ENCODE data around the gene ABCA8. TPM values are rescaled to one million over a fixed set of nuclear protein-coding genes. Genes with fewer than 3 reads are reported as not detected.

ABCA8 gene
- total and polyA plus RNA-seq, 10 of the 15 experiments (the other 5 are each of a cell fraction or from before 2014, with no cell fraction given): 0.05 to 0.15 TPM; not detected in 8

DNA sequence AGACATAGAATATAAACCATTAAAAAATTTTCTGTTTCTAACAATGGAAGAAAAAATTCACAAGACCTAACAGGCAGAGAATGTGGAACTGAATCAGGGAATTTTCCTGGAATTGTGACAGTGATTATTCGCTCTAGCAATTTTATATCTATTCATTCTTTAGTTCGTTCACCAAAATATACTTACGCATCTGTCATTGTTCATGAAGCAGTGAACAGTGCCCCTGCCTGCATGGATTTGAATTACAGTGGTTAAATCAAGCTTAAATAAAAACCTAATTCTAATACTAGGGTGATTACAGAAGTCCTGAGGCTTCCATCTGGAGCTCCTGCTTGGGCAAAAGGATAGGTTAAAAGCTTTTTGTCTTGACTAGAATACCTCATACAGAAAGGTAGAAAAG is 48.6 kb downstream of the ABCA8 start:
- in situ Hi-C loops (cut with MboI) (no loop called here), intact Hi-C loops (cut with micrococcal nuclease; ENCODE audit: unreplicated experiment) (no loop called here)
- H3K4me1 ChIP-seq (ENCODE audit: control insufficient read depth, insufficient read depth, low read length): peaks cover 3% of the 10 kb centered on the region; the same call in 1 of the 2 replicates
- DNase-seq (ENCODE audit: low read depth, low spot score) (no peak), ATAC-seq (no peak), FAIRE-seq (no peak)
- ChIA-PET CTCF (interaction anchor here (0.8 to 2.1 kb wide), 9 partner anchors 13 to 321 kb away, joined by 3 to 7 read pairs (median 3); no protein-coding TSS in a partner anchor), RAD21 (ENCODE audit: unreplicated experiment) (interaction anchor here (0.6 kb wide), 1 partner anchor 65 kb away, joined by 3 read pairs; no protein-coding TSS in a partner anchor), POLR2A (no interaction called here), SMC1A (ENCODE audit: uncharacterized antibody, unreplicated experiment) (interaction anchor here (0.7 to 2.4 kb wide), 4 partner anchors 11 to 337 kb away, joined by 3 to 8 read pairs (median 3); no protein-coding TSS in a partner anchor)
- H3K9me3 ChIP-seq (replicated peaks; ENCODE audit: control insufficient read depth, insufficient read depth, low read length): no peaks in the 10 kb centered on the region
- no peak overlapping the region for H3K27ac ChIP-seq (ENCODE audit: control insufficient read depth, insufficient read depth)
- BruUV-seq (replicated peaks): no TSS peak
- 63% methylated on average over 3 of the region's 3 CpGs for WGBS (ENCODE audit: insufficient coverage, insufficient replicate concordance, low lambda C conversion rate, missing lambda C conversion rate)
- no peaks in the 10 kb centered on the region for H3K79me2 ChIP-seq (ENCODE audit: control insufficient read depth, insufficient read depth, low read length)
- TF ChIP-seq ATF7 (IDR thresholded peaks at IDR 0.05; ENCODE audit: low read depth) (no peak), SMARCA5 (IDR thresholded peaks at IDR 0.05) (no peak), SMC3 (IDR thresholded peaks at IDR 0.05; ENCODE audit: borderline replicate concordance, low read length) (0 out of 2 replicates have a peak, but pooled peaks have one; percentile 8), MTA3 (IDR thresholded peaks at IDR 0.05; ENCODE audit: borderline replicate concordance, low read length) (no peak)
- TF ChIP-seq, protein P1, sequence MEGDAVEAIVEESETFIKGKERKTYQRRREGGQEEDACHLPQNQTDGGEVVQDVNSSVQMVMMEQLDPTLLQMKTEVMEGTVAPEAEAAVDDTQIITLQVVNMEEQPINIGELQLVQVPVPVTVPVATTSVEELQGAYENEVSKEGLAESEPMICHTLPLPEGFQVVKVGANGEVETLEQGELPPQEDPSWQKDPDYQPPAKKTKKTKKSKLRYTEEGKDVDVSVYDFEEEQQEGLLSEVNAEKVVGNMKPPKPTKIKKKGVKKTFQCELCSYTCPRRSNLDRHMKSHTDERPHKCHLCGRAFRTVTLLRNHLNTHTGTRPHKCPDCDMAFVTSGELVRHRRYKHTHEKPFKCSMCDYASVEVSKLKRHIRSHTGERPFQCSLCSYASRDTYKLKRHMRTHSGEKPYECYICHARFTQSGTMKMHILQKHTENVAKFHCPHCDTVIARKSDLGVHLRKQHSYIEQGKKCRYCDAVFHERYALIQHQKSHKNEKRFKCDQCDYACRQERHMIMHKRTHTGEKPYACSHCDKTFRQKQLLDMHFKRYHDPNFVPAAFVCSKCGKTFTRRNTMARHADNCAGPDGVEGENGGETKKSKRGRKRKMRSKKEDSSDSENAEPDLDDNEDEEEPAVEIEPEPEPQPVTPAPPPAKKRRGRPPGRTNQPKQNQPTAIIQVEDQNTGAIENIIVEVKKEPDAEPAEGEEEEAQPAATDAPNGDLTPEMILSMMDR (IDR thresholded peaks at IDR 0.05 in 2 of 3, conservative IDR thresholded peaks at IDR 0.05 in 1 of 3; ENCODE audit: control insufficient read depth in 2 of 3, extremely low read depth in 1 of 3, insufficient read depth in 1 of 3, low read depth in 3 of 3, low read length in 3 of 3): peak; percentile 24 to 28 (median 25); a peak in 2 of 6 replicates
- no peak overlapping the region for H2AFZ ChIP-seq (ENCODE audit: control insufficient read depth, low read depth, low read length)
- H3K4me2 ChIP-seq (ENCODE audit: control insufficient read depth, insufficient read depth): no peak overlapping the region
- H3K9ac ChIP-seq (ENCODE audit: control insufficient read depth, insufficient read depth, low read length): no peak overlapping the region
- H3K27me3 ChIP-seq (replicated peaks in 1 of 2; ENCODE audit: control insufficient read depth in 2 of 2, insufficient read depth in 2 of 2, low read length in 1 of 2): no peaks in the 10 kb centered on the region
- H3K4me3 ChIP-seq: no peak overlapping the region
- no peaks in the 10 kb centered on the region for H3K36me3 ChIP-seq (ENCODE audit: control insufficient read depth in 2 of 2, insufficient read depth in 2 of 2, low read length in 1 of 2)
- H4K20me1 ChIP-seq (ENCODE audit: control insufficient read depth, insufficient read depth): no peaks in the 10 kb centered on the region

All from GM12878 (cell line).